Transverse colon (tissue), 4 donors: ENCODE data around the gene ADGRE1.

Experiments
- CTCF ChIP-seq, 5 experiments: fragments of 200-600 bp in 3 of 5; fragments of 450-650 bp in 2 of 5; sonication (generic) in 3 of 5; IDR thresholded peaks; 1 replicate in 2 of 5; 2 replicates in 3 of 5; pipeline ENCODE4 v1.5.1; 2016 to 2017; ENCODE audit warnings: antibody characterized with exemption in 5 of 5, inconsistent platforms in 3 of 5, mild to moderate bottlenecking in 2 of 5, moderate library complexity in 1 of 5
- EP300 ChIP-seq: sonication (generic); formaldehyde crosslinking; IDR thresholded peaks from one replicate; pipeline ENCODE4 v1.6.1; 2017; ENCODE audit warnings: antibody characterized with exemption, low read depth
- POLR2AphosphoS5 ChIP-seq, 3 donors: sonication (generic); formaldehyde crosslinking; IDR thresholded peaks; one replicate each; pipeline ENCODE4 v1.6.1; 2016; ENCODE audit warnings: antibody characterized with exemption in 3 of 3

GRCh38 chr19:6925386-6925785 is 38.0 kb downstream of the ADGRE1 start:
- TF ChIP-seq POLR2AphosphoS5 (IDR thresholded peaks at IDR 0.05) (no peak), CTCF (IDR thresholded peaks at IDR 0.05) (no peak), EP300 (no peak)
